Type B pancreatic cell (in vitro differentiated cells): ENCODE data around the gene SLC8A1. TPM values are rescaled to one million over a fixed set of nuclear protein-coding genes. Genes with fewer than 3 reads are reported as not detected.

Experiments
- DNase-seq: peaks from one replicate; pipeline ENCODE4 v3.0.0; 2021; ENCODE audit warnings: mixed read lengths; ENCODE audit not compliant: unreplicated experiment; ENCODE audit errors: extremely low spot score
- H3K27ac Mint-ChIP-seq: 2 replicates; pipeline ENCODE4 v1.8.0; 2021; ENCODE audit warnings: mild to moderate bottlenecking, mixed read lengths
- H3K27me3 Mint-ChIP-seq: 2 replicates; pipeline ENCODE4 v1.8.0; 2021; ENCODE audit warnings: mixed read lengths
- H3K36me3 Mint-ChIP-seq: 2 replicates; pipeline ENCODE4 v1.8.0; 2021; ENCODE audit warnings: mixed read lengths
- H3K4me1 Mint-ChIP-seq: one replicate; pipeline ENCODE4 v1.8.0; 2021; ENCODE audit warnings: mixed read lengths; ENCODE audit not compliant: unreplicated experiment
- H3K4me3 Mint-ChIP-seq: 2 replicates; pipeline ENCODE4 v1.8.0; 2021; ENCODE audit warnings: mild to moderate bottlenecking, mixed read lengths
- H3K9me3 Mint-ChIP-seq: 2 replicates; pipeline ENCODE4 v1.8.0; 2021; ENCODE audit warnings: mixed read lengths
- total RNA-seq: library from RNA; stranded (reverse); gene quantifications from 2 replicates; pipeline ENCODE4 v1.2.1, GENCODE V29; 2021; ENCODE audit warnings: low replicate concordance
- TF ChIP-seq, protein P1 (sequence below): fragments of 200-600 bp; sonication (generic); conservative IDR thresholded peaks from 2 replicates; pipeline ENCODE4 v1.5.0; 2021; ENCODE audit warnings: antibody characterized with exemption, mild to moderate bottlenecking

The SLC8A1 gene
- total RNA-seq, 1 donor from 2014 or later = 42.1 TPM

DNA sequence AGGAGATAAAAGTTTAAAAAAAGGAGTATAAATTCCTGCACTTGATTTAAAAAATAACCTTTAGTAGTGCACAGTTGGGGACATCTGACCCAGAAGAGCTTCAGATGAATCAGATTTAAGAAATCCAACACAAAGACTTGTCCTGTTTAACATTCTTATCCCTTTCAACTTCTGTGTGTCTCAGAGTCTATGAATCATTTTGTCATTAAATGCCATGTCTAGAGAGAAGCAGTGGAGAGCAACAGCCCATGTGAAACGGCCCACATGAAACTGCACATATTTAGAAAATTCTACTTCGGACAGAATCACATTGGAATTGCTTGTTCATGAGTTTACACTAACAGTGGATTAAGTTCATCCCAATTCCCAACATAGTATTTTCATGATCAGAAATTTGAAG lies 278.6 kb downstream of the SLC8A1 start:
- H3K27ac Mint-ChIP-seq = no peak overlapping the region
- TF ChIP-seq, protein P1, sequence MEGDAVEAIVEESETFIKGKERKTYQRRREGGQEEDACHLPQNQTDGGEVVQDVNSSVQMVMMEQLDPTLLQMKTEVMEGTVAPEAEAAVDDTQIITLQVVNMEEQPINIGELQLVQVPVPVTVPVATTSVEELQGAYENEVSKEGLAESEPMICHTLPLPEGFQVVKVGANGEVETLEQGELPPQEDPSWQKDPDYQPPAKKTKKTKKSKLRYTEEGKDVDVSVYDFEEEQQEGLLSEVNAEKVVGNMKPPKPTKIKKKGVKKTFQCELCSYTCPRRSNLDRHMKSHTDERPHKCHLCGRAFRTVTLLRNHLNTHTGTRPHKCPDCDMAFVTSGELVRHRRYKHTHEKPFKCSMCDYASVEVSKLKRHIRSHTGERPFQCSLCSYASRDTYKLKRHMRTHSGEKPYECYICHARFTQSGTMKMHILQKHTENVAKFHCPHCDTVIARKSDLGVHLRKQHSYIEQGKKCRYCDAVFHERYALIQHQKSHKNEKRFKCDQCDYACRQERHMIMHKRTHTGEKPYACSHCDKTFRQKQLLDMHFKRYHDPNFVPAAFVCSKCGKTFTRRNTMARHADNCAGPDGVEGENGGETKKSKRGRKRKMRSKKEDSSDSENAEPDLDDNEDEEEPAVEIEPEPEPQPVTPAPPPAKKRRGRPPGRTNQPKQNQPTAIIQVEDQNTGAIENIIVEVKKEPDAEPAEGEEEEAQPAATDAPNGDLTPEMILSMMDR = no peak
- H3K9me3 Mint-ChIP-seq = no peaks in the 10 kb centered on the region
- DNase-seq = no peak
- peaks cover 16% of the 10 kb centered on the region for H3K4me1 Mint-ChIP-seq
- H3K36me3 Mint-ChIP-seq = no peaks in the 10 kb centered on the region
- no peaks in the 10 kb centered on the region for H3K27me3 Mint-ChIP-seq
- no peak overlapping the region for H3K4me3 Mint-ChIP-seq

GRCh38 chr2:40169856-40170255 lies 282.0 kb downstream of the SLC8A1 start:
- peaks cover 20% of the 10 kb centered on the region for H3K4me1 Mint-ChIP-seq
- DNase-seq = no peak
- TF ChIP-seq, protein P1 = no peak
- no peaks in the 10 kb centered on the region for H3K27me3 Mint-ChIP-seq
- peaks cover 5% of the 10 kb centered on the region for H3K36me3 Mint-ChIP-seq
- H3K9me3 Mint-ChIP-seq = no peaks in the 10 kb centered on the region
- H3K27ac Mint-ChIP-seq = no peak overlapping the region
- H3K4me3 Mint-ChIP-seq = no peak overlapping the region

DNA sequence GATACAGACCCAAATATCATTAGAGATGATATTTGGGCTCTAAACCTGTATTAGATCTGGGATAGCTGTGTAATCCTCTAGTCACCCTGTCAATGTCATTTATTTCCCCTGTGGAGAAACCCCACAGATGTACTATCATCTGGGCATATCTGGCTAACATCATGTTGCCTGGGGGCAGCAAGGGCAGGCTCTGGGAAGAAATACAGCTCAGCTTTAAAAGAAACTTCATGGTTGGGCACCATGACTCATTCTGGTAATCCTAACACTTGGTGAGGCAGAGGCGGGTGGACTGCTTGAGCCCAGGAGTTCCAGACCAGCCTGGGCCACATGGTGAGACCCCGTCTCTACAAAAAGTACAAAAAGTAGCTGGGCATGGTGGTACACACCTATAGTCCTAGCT lies 282.5 kb downstream of the SLC8A1 start:
- TF ChIP-seq, protein P1 = no peak
- Mint-ChIP-seq H3K27me3 (no peaks in the 10 kb centered on the region), H3K4me3 (no peak overlapping the region), H3K4me1 (peaks cover 23% of the 10 kb centered on the region), H3K9me3 (no peaks in the 10 kb centered on the region), H3K27ac (no peak overlapping the region), H3K36me3 (peaks cover 9% of the 10 kb centered on the region)
- DNase-seq = no peak

DNA sequence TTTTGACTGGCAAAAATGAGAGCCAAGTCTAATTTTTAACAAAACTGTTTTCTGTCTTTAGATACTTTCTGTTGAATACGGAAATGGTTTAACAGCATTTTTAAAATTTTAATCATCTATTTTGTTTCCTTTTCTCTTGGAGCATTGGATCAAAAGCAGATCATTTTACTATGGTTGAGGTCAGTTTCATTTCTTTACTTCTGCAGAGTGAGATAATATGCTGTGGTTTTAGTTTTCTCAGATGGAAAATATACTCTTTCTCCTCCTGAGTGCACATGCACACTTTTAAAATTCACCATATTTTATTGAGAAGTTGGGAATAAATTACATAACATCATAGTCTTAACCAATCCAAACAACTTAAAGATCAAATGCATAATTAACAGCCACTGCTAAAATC lies 283.3 kb downstream of the SLC8A1 start:
- DNase-seq = no peak
- H3K27me3 Mint-ChIP-seq = no peaks in the 10 kb centered on the region
- H3K9me3 Mint-ChIP-seq = no peaks in the 10 kb centered on the region
- no peak overlapping the region for H3K27ac Mint-ChIP-seq
- H3K4me3 Mint-ChIP-seq = no peak overlapping the region
- H3K36me3 Mint-ChIP-seq = peaks cover 9% of the 10 kb centered on the region
- TF ChIP-seq, protein P1 = no peak
- peaks cover 23% of the 10 kb centered on the region for H3K4me1 Mint-ChIP-seq

GRCh38 chr2:40168032-40168431 lies 283.9 kb downstream of the SLC8A1 start:
- no peak overlapping the region for H3K27ac Mint-ChIP-seq
- H3K27me3 Mint-ChIP-seq = no peaks in the 10 kb centered on the region
- H3K9me3 Mint-ChIP-seq = no peaks in the 10 kb centered on the region
- peaks cover 9% of the 10 kb centered on the region for H3K36me3 Mint-ChIP-seq
- TF ChIP-seq, protein P1 = no peak
- no peak overlapping the region for H3K4me3 Mint-ChIP-seq
- H3K4me1 Mint-ChIP-seq = peaks cover 23% of the 10 kb centered on the region
- DNase-seq = no peak

DNA sequence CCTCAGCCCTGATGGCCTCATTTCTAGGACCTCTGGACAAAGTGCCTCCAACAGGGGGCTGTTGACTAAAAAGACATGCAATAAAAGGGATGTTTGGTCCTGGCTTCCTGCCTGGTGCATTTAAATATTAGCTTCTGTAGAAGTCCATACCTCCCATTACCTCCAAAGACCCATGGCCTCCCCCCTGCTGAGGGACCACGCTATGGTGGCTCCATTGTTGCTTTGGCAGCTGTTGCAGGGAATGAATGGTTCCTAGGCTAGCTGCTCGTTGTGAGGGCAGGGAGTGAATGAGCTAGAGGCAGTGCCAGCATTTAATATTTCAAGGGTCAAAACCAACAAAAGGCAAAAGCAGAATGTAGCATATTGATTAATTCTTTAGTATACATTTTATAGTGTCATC lies 285.9 kb downstream of the SLC8A1 start:
- Mint-ChIP-seq H3K27me3 (no peaks in the 10 kb centered on the region), H3K27ac (no peak overlapping the region), H3K36me3 (peaks cover 16% of the 10 kb centered on the region), H3K4me3 (no peak overlapping the region), H3K9me3 (no peaks in the 10 kb centered on the region), H3K4me1 (peaks cover 23% of the 10 kb centered on the region)
- no peak for DNase-seq
- TF ChIP-seq, protein P1 = no peak
